NT2/D1 (cell line): ENCODE results near the gene PGS1.

Experiments used
- SUZ12 ChIP-seq: IDR thresholded peaks from 2 replicates; pipeline ENCODE4 v1.6.1; 2011; ENCODE audit not compliant: insufficient read length, insufficient read depth; ENCODE audit errors: extremely low read depth
- YY1 ChIP-seq: IDR thresholded peaks from 2 replicates; pipeline ENCODE4 v1.6.1; 2011; ENCODE audit not compliant: insufficient read length, insufficient read depth
- ZNF274 ChIP-seq: IDR thresholded peaks from 2 replicates; pipeline ENCODE4 v1.6.1; 2011; ENCODE audit warnings: mild to moderate bottlenecking, low read depth, low read length

DNA sequence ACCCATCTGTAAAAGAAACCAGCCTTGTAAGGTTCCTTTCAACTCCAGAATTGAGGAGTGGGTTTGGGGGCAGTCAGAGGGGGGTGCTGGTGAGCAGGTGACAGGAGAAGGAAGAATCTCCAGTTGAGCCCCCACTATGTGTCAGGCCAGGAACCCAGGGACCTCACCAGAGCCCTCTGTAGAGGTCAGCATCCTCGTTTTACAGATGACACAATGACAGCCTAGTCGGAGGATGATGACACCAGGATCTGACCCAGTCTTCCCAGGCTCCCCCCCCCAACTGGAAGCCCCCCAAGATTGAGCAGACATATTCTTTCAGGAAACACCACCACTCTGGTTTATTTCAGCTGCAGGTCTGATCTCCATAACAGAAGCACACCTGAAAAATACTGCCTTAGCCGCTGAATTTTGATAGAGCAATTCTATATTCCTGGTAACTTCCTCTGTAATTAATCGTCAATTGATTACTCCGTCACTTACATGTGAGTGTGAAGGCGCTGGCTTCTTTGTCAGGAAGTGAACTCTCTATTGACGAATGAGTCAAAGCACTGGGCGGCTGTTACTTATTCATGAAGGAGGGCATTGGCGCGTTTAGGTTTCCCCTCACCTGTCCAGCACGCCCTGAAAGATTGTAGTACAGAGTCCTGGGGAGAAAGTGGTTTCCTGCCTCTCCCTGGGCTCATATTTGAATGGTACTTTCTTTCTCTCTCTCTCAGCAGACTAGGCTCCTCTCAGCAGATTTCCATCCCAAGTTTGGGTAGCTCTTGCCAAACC lies 39.8 kb upstream of the PGS1 start:
- TF ChIP-seq ZNF274 (no peak), YY1 (no peak), SUZ12 (no peak)
